Measurements from ENCODE around the gene RNF10. TPM values are rescaled to one million over a fixed set of nuclear protein-coding genes. Genes with fewer than 3 reads are reported as not detected.
"Not testable (repeated sequence)": the region's sequence is repeated elsewhere in the genome, so short reads cannot be mapped to it uniquely, and the experiment has no call there.

RNF10 gene
- 100 to 1,000 TPM; 205 to 216 TPM for total RNA-seq

DNA sequence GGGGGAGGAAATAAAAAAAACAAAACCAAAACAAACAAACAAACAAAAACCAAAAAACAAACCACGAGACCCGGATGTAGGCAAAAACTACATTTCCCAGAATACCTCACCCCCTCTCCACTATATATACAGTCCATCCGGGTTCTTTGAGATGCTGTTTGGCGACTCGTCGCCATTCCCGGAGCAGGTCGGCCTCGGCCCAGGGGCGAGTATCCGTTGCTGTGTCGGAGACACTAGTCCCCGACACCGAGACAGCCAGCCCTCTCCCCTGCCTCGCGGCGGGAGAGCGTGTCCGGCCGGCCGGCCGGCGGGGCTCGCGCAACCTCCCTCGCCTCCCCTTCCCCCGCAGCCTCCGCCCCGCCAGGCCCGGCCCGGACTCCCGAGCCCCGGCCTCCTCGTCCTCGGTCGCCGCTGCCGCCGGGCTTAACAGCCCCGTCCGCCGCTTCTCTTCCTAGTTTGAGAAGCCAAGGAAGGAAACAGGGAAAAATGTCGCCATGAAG is at the start of gene RNF10:
RNF10 (plus strand) TSS at position 154 of the 500 bp plus-strand sequence. CDS start 456 bp downstream, outside the sequence.
- H3K4me3 Mint-ChIP-seq = peak within 1 kb of the TSS; percentile 92
- peaks cover 47% of the 10 kb centered on the region for H3K4me1 Mint-ChIP-seq
- H3K36me3 Mint-ChIP-seq = peaks cover 5% of the 10 kb centered on the region

DNA sequence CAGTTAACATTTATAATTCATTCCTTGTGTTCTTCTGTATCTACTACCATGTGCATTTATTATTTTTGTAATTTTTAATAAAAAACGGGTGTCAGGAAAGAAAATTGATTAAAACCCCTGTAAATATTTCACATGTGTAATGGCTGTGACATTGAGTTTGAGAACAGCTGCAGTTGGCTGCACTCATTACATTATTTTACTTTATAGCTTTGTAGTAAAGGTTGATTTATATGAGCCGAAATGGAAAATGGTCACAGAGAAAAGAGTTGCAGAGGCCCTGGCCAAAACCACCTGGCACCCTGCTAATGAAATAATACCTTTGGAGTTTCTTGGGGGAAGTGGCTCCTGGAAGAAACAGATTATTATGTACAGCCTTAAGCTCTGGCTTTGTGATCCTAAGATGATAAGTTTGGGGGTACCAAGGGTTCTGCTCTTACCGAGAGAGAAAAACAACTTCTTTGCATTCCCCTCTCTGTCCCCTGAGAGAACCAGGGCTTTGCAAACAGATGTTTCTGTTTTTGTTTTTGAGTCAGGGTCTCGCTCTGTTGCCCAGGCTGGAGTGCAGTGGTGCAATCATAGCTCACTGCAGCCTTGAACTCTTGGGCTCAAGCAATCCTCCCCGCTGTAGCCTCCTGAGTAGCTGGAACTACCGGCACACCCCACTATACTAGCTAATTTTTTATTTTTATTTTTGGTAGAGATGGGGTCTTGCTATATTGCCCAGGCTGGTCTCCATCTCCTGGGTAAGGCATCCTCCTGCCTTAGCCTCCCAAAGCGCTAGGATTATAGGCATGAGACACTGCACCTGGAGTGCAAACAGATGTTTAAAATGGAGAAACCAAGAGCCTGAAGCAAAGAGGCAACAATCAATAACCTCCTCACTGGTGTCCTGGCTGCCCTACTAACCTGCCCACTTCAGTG is 47.9 kb upstream of the RNF10 start:
- POLR2A ChIA-PET = no interaction called here
- H3K27ac Mint-ChIP-seq = no peak overlapping the region
- ATAC-seq (ENCODE audit: low read depth) (no peak), DNase-seq (no peak)
- H3K27me3 Mint-ChIP-seq = no peaks in the 10 kb centered on the region
- H3K36me3 Mint-ChIP-seq = peaks cover 6% of the 10 kb centered on the region
- no peaks in the 10 kb centered on the region for H3K9me3 Mint-ChIP-seq
- peaks cover 3% of the 10 kb centered on the region for H3K4me1 Mint-ChIP-seq
- H3K4me3 Mint-ChIP-seq = no peak overlapping the region

More for the DNA sequence above, at the start of gene RNF10:
- POLR2A ChIA-PET = interaction anchor here (0.7 to 2.5 kb wide), 5 partner anchors 46 to 96 kb away, joined by 3 to 11 read pairs (median 6); partner anchors contain the start of genes COX6A1, POP5 and SRSF9
- ATAC-seq (ENCODE audit: low read depth) (peak; percentile 66), DNase-seq (peak; percentile 75)
- Mint-ChIP-seq H3K9me3 (no peaks in the 10 kb centered on the region), H3K27me3 (no peaks in the 10 kb centered on the region), H3K27ac (peak within 1 kb of the TSS; percentile 88)

DNA sequence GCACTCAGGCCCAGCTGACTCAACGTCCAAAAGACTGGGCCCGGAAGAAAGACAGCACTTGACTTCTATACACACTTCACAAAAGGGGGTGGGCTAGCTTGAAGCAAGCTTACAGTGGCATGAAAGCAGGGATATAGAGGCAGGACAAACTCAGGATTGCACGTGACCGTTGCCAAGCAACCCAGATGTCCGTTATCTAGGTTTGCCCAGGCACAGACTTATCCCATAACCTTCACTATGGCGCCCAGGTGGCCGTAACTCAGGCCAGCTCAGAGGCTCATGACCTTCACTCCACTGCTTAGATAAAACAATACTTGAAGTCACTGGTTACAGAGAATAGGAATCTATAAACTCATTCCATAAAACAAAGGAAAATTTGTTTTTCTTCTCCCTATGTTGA is 46.6 kb upstream of the RNF10 start:
- POLR2A ChIA-PET; H3K27ac Mint-ChIP-seq; H3K4me1 Mint-ChIP-seq; H3K4me3 Mint-ChIP-seq; H3K9me3 Mint-ChIP-seq; ATAC-seq (ENCODE audit: low read depth); DNase-seq; H3K36me3 Mint-ChIP-seq; H3K27me3 Mint-ChIP-seq: not testable (repeated sequence)

DNA sequence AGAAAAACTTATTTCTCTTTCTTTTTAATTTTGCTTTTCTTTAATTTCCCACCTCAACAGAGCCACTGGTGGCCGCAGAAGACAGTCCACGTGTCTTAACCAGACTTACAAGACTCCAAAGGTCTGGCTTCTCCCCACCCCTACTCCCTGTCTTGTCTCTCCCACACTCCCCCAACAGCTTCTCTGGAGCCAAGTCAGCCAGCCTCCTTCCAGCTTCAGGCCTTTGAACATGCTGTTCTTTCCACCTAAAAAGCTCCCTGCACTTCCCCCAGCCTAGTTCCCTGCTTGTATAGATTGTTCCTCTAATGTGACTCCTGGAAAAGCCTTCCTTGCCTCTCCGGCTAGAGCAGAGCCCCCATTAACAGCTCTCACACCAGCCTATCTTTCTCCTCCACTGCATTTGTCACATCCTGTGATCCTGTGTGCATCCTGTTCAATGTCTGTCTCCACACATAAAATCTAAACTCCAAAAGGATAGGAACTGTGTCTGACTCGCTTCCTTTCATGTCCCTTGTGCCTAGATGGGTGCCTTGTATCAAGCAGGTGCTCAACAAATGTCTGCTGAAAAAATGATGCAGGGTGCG is 46.0 kb upstream of the RNF10 start:
- H3K27me3 Mint-ChIP-seq = no peaks in the 10 kb centered on the region
- H3K27ac Mint-ChIP-seq = no peak overlapping the region
- peaks cover 3% of the 10 kb centered on the region for H3K36me3 Mint-ChIP-seq

DNA sequence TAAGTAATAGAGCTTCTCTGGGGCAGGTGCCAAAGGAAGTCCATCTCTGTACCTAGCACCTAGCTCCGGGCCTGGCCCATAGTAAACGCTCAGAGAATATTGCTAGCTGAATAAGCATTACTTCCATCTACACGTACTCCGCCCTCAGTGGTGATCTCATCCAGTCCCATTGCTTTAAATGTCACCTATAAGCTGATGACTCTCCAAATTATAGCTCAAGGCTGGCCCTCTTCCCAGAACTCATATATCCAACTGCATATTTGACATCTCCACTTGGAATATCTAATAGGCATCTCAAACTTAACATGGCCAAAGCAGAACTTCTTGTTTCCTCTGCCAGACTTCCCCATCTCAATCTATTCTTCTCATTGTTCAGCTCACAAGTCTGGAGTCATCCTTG is 45.1 kb upstream of the RNF10 start:
- no peak overlapping the region for H3K4me3 Mint-ChIP-seq

More for the DNA sequence above, 46.0 kb upstream of the RNF10 start:
- H3K4me3 Mint-ChIP-seq = no peak overlapping the region
- H3K4me1 Mint-ChIP-seq = peaks cover 3% of the 10 kb centered on the region
- POLR2A ChIA-PET = no interaction called here
- no peak for DNase-seq
- no peak for ATAC-seq (ENCODE audit: low read depth)
- H3K9me3 Mint-ChIP-seq = no peaks in the 10 kb centered on the region

DNA sequence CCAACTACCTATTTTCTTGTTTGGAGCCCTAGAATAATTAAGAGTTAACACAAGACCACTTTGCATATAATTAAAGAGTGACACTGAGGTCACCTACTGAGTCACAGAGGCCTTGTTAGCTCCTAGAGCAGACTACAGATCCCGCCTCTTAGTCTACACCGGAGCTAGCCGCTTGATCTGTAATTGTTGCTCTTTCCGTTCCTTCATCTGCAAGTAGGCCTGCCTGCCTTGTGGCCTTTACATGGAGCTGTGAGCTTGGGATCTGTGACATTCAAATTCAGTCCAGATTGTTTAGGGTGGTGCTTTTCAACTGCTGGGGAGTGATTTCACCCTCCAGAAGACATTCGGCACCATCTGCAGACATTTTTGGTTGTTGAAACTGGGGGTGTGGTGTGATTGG is 43.8 kb upstream of the RNF10 start:
- ATAC-seq (ENCODE audit: low read depth) = no peak
- no peak overlapping the region for H3K27ac Mint-ChIP-seq

More for the DNA sequence above, 45.1 kb upstream of the RNF10 start:
- H3K27ac Mint-ChIP-seq = no peak overlapping the region
- H3K36me3 Mint-ChIP-seq = peaks cover 2% of the 10 kb centered on the region
- DNase-seq = no peak
- H3K9me3 Mint-ChIP-seq = no peaks in the 10 kb centered on the region
- ATAC-seq (ENCODE audit: low read depth) = no peak
- POLR2A ChIA-PET = no interaction called here
- peaks cover 3% of the 10 kb centered on the region for H3K4me1 Mint-ChIP-seq
- no peaks in the 10 kb centered on the region for H3K27me3 Mint-ChIP-seq

DNA sequence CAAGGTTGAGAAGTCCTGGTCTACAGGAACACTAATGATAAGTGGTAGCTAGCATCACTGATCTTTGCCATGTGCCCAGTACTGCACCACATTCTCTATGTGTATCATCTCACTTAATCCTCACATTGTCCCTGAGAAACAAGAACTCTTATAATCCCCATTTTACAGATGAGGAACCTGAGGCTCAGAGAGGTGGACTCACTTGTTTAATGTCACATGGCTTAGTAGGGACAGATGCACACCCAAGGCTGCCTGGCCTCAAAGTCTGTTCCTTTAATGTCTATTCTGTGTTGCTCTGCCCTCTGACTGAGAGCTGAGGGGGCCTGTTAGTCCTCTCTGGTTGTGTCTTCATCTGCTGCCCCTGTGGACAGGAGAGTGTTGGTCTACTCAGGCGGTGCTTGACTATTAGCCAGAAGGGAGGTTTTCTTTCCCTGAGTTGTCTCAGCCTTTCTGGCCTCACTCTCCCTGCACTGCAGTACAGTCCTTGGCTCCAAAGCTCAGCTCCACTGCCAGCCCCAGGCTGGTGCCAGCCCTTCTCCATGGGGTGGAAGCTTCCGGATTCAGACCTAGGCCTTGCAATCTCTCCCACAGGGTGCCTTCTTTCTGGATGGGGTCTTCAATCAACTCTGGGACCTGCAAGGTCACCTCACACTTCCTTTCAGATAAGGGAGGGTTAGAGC is 43.2 kb upstream of the RNF10 start:
- H3K4me3 Mint-ChIP-seq = no peak overlapping the region
- POLR2A ChIA-PET = no interaction called here
- no peak overlapping the region for H3K27ac Mint-ChIP-seq

More for the DNA sequence above, 43.8 kb upstream of the RNF10 start:
- POLR2A ChIA-PET = no interaction called here
- Mint-ChIP-seq H3K4me1 (peaks cover 7% of the 10 kb centered on the region), H3K36me3 (peaks cover 2% of the 10 kb centered on the region), H3K27me3 (no peaks in the 10 kb centered on the region), H3K9me3 (no peaks in the 10 kb centered on the region), H3K4me3 (no peak overlapping the region)
- DNase-seq = no peak

DNA sequence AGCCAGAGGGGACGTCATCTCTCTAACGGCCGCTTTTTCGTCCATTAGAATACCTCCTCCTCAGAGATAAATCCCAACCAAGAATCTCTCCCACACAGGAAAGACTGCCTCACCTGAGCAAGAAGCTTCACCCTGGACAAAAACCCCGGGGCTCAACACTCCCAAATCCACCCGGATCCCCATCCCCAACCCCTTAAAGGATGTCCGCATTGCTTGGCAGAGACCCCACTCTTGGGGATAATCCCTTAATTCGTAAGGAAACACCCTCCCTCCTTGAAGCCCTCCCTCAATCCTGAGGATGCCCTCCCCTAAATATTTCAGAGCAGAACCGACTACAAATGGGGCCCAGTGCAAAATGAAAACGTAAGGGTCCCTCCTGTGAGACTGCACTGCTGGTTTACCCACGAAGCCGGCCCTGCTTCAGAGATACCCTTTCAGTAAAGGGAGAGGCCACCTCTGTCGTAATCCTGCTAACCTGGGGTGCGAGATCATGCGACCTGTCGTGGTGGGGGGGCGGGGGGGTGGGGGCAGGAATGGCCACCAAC is 38.9 kb upstream of the RNF10 start:
- peak overlapping the region; percentile 78 for H3K27ac Mint-ChIP-seq
- H3K27me3 Mint-ChIP-seq = no peaks in the 10 kb centered on the region
- ATAC-seq (ENCODE audit: low read depth) (no peak), DNase-seq (no peak)
- peaks cover 24% of the 10 kb centered on the region for H3K36me3 Mint-ChIP-seq
- POLR2A ChIA-PET = interaction anchor here (1.0 to 2.6 kb wide), 4 partner anchors 10 to 86 kb away, joined by 3 to 16 read pairs (median 4); partner anchors contain the start of genes POP5 and SRSF9
- H3K4me3 Mint-ChIP-seq = peak overlapping the region; percentile 98
- peaks cover 28% of the 10 kb centered on the region for H3K4me1 Mint-ChIP-seq
- no peaks in the 10 kb centered on the region for H3K9me3 Mint-ChIP-seq

More for the DNA sequence above, 43.2 kb upstream of the RNF10 start:
- DNase-seq (no peak), ATAC-seq (ENCODE audit: low read depth) (no peak)
- Mint-ChIP-seq H3K4me1 (peaks cover 10% of the 10 kb centered on the region), H3K36me3 (peaks cover 2% of the 10 kb centered on the region), H3K9me3 (no peaks in the 10 kb centered on the region), H3K27me3 (no peaks in the 10 kb centered on the region)

DNA sequence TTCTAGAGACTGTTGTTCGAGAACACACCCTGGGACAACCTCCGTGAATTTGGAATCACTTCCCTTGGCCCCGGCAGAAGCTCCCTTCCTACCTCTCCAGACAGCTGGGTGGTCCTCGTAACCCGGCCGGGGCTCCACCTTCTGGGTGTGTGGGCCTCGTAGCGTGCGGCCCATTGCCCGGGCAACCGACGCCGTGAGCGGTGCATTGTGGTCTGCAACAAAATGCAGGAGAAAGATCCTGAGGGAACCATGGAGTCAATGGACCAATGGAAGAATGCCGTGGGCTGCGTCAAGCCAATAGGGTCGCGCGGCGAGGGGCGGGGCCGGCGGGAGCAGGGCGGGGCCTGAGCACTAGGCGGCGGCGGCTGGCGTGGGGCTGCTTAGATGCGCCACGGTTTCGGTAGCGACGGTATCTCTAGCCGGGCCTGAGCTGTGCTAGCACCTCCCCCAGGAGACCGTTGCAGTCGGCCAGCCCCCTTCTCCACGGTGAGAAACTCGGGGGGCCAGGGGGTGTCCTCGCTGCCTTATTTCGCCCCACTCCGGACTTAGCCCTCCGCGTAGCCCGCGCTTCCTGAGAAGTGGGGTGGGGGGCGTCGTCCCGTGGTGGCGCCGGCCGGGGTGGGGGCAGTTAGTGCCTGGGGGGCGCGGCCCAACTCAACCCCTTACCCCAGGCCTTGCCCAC is 38.3 kb upstream of the RNF10 start, which contains the start of gene DYNLL1:
DYNLL1 (plus strand) TSS at position 383 of the 682 bp plus-strand sequence. CDS start 309 bp downstream, outside the sequence.
- H3K36me3 Mint-ChIP-seq = peaks cover 24% of the 10 kb centered on the region
- H3K27ac Mint-ChIP-seq = peak within 1 kb of the TSS; percentile 84
- H3K4me1 Mint-ChIP-seq = peaks cover 28% of the 10 kb centered on the region
- no peaks in the 10 kb centered on the region for H3K9me3 Mint-ChIP-seq
- DNase-seq (peak; percentile 98), ATAC-seq (ENCODE audit: low read depth) (peak; percentile 96)
- POLR2A ChIA-PET = interaction anchor here (0.6 to 2.6 kb wide), 10 partner anchors 11 to 335 kb away, joined by 3 to 16 read pairs (median 4); partner anchors contain the start of genes COQ5, POP5, RNU4-2 and SRSF9
- peak within 1 kb of the TSS; percentile 98 for H3K4me3 Mint-ChIP-seq
- no peaks in the 10 kb centered on the region for H3K27me3 Mint-ChIP-seq

DNA sequence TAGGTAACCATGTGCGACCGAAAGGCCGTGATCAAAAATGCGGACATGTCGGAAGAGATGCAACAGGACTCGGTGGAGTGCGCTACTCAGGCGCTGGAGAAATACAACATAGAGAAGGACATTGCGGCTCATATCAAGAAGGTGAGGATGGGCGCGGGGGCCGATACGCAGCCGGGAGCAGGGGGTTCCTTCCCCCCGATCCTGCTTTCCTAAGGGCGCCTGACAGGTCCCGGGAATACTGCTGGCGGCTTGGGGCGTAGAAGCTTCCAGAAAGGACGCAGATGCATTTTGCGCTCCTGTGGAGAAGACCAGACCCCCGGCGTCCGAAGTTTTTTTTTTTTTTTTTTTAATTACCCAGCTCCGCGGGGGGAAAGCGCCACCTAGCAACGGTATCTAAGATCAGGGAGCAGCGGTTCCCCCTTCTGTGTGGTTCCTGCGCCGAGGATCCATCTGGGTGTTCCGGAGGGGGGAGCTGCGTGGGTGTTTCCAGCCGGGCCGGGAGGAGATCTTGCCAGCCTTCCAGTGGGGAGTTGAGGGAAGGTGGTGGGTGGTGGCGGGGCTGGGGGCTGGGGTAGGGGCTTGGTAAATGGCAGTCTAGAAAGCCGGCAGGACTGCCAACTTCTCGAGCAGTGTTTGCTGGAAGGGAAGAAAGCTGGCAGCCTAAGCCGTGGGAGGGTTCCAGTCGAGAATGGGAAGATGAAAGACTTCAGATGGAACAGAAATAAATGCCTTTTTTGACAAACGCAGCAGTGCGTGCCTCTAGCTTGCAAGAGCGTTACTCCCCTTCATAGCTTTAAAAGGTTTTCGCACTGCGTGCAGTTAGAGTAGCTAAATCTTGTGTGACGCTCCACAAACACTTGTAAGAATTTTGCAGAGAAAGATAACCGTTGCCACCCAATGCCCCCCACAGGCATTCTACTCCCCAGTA is 37.5 kb upstream of the RNF10 start:
- peak overlapping the region; percentile 98 for H3K4me3 Mint-ChIP-seq
- H3K27me3 Mint-ChIP-seq = no peaks in the 10 kb centered on the region
- H3K9me3 Mint-ChIP-seq = no peaks in the 10 kb centered on the region
- peaks cover 24% of the 10 kb centered on the region for H3K36me3 Mint-ChIP-seq
- POLR2A ChIA-PET = interaction anchor here (0.6 to 2.6 kb wide), 14 partner anchors 12 to 334 kb away, joined by 3 to 16 read pairs (median 3); partner anchors contain the start of genes COQ5, POP5, RNU4-2 and RPLP0
- DNase-seq (peak; percentile 50), ATAC-seq (ENCODE audit: low read depth) (peak; percentile 27)
- peak overlapping the region; percentile 84 for H3K27ac Mint-ChIP-seq
- peaks cover 28% of the 10 kb centered on the region for H3K4me1 Mint-ChIP-seq

DNA sequence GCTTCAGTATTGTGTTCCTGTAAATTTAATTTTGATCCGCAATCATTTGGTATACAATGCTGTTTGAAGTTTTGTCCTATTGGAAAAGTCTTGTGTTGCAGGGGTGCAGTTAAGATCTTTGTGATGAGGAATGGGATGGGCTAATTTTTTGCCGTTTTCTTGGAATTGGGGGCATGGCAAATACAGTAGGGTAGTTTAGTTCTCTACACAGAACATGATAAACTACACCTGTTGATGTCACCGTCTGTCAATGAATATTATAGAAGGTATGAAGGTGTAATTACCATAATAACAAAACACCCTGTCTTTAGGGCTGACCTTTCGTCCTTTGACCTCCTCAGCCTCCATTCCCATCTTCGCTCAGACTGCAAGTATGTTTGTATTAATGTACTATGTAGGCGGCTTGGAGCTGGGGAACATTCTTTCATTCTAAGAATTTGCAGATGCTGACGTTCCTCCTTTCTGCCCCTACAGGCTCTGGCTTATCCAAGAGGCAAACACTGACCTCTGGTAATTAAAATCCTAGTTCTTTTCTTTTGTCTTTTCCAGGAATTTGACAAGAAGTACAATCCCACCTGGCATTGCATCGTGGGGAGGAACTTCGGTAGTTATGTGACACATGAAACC is 36.5 kb upstream of the RNF10 start:
- no peaks in the 10 kb centered on the region for H3K27me3 Mint-ChIP-seq
- H3K4me1 Mint-ChIP-seq = peaks cover 28% of the 10 kb centered on the region
- POLR2A ChIA-PET = interaction anchor here (1.1 to 2.6 kb wide), 3 partner anchors 28 to 296 kb away, joined by 3 to 16 read pairs (median 4); partner anchors contain the start of genes RNU4-2, RPLP0 and SRSF9
- H3K36me3 Mint-ChIP-seq = peaks cover 24% of the 10 kb centered on the region
- H3K27ac Mint-ChIP-seq = peak overlapping the region; percentile 38
- no peak for ATAC-seq (ENCODE audit: low read depth)
- H3K4me3 Mint-ChIP-seq = peak overlapping the region; percentile 98
- no peaks in the 10 kb centered on the region for H3K9me3 Mint-ChIP-seq
- DNase-seq = no peak

Measured in activated naive CD8-positive, alpha-beta T cell treated with anti-CD3 and anti-CD28 coated beads, Interleukin-2, amount 10 ng/mL, durations not matched to agents 7 days and 5 days (primary cell).